Right lobe of liver (tissue), 6 donors: ENCODE data around the gene TAOK1. TPM values are rescaled to one million over a fixed set of nuclear protein-coding genes. Genes with fewer than 3 reads are reported as not detected.
A peak's percentile ranks its signal among the peaks of the same experiment; 100 is the strongest.

Experiments
- ATAC-seq, 4 donors: fragments of 200-7000 bp; cut with Tn5 transposase; one replicate each; pipeline ENCODE4 v1.9.1; 2020; ENCODE audit warnings: mild to moderate bottlenecking in 4 of 4, moderate library complexity in 4 of 4
- DNase-seq, 3 donors: peaks; one replicate each; pipeline ENCODE4 v3.0.0-alpha.2; 2020
- H3K27ac ChIP-seq, 3 donors: fragments of 200-600 bp; one replicate each; pipeline ENCODE4 v1.8.0; 2022
- H3K27me3 ChIP-seq, 2 donors: fragments of 200-600 bp; one replicate each; pipeline ENCODE4 v1.8.0; 2022
- H3K36me3 ChIP-seq, 4 donors: fragments of 200-600 bp; sonication (generic) in 1 of 4; one replicate each; pipeline versions ENCODE4 v1.5.1 to v1.8.0; 2017 to 2022; ENCODE audit warnings: control low read depth in 1 of 4
- H3K4me1 ChIP-seq, 4 donors: fragments of 200-600 bp; sonication (generic) in 1 of 4; one replicate each; pipeline versions ENCODE4 v1.5.1 to v1.8.0; 2017 to 2022; ENCODE audit warnings: control low read depth in 1 of 4
- H3K4me3 ChIP-seq, 3 donors: fragments of 200-600 bp; one replicate each; pipeline ENCODE4 v1.8.0; 2022
- H3K9me3 ChIP-seq, 4 donors: fragments of 200-600 bp; sonication (generic) in 1 of 4; one replicate each; pipeline versions ENCODE4 v1.5.1 to v1.8.0; 2017 to 2022; ENCODE audit warnings: control low read depth in 1 of 4
- CTCF ChIP-seq, 4 donors: fragments of 200-600 bp in 3 of 4; fragments of 450-650 bp in 1 of 4; IDR thresholded peaks; one replicate each; pipeline versions ENCODE4 v1.5.1 to v1.8.0; 2016 to 2022; ENCODE audit warnings: antibody characterized with exemption in 4 of 4, mild to moderate bottlenecking in 2 of 4
- POLR2A ChIP-seq: fragments of 450-650 bp; IDR thresholded peaks from one replicate; pipeline ENCODE4 v1.6.1; 2017; ENCODE audit warnings: antibody characterized with exemption, mild to moderate bottlenecking
- WGBS: methylation state at CpG from one replicate; pipeline ENCODE4 v1.1.6; 2018; ENCODE audit warnings: low coverage, low lambda C conversion rate; ENCODE audit not compliant: insufficient coverage; ENCODE audit errors: missing lambda C conversion rate; 5-methylcytosine and 5-hydroxymethylcytosine counted together
- intact Hi-C, 2 donors: fragments of 100-400 bp; cut with DNase I; formaldehyde crosslinking; loops; one replicate each; pipeline versions ENCODE4 v1.11.2 to v1.14.1; 2022
- total RNA-seq, 6 experiments: library from RNA; depleted of rRNA in 2 of 6; stranded (reverse); fragments of >200 nt in 2 of 6; fragmentation: NEBNext Ultra II Directional in 3 of 6; extraction: Animal tissue kit (Norgen Biotek cat#: 25700) in 3 of 6; gene quantifications; one replicate each; pipeline versions ENCODE4 v1.1.0 to v1.2.4, GENCODE V29; 2016 to 2023
- donor health status: DM: no; HTN: yes; CAD: no.
- donor health status: DM: no; HTN: no; CAD: no.
- donor health status: DM: no; HTN: no; CAD: no.
- donor health status: DM: no; HTN: yes; CAD: no.
- donor health status: DM: no; HTN: yes; CAD: no.

The TAOK1 gene
- total RNA-seq, 6 experiments from 2014 or later, result 17.1 to 37.1 (median 21.1) TPM

GRCh38 chr17:29571486-29571882, 181.3 kb downstream of the TAOK1 start:
- no peak for DNase-seq

GRCh38 chr17:29571883-29572681, 181.9 kb downstream of the TAOK1 start:
- H3K9me3 ChIP-seq, result no peaks in the 10 kb centered on the region
- TF ChIP-seq CTCF (IDR thresholded peaks at IDR 0.05), result no peak
- TF ChIP-seq POLR2A, result no peak
- peaks cover 0 to 13% (median 0%) of the 10 kb centered on the region in 4 donors for H3K36me3 ChIP-seq
- H3K4me1 ChIP-seq, result peaks cover 0 to 36% (median 15%) of the 10 kb centered on the region in 4 donors
- peak overlapping the region in 2 of 3 donors; percentile 39 to 40 for H3K27ac ChIP-seq
- H3K27me3 ChIP-seq, result no peaks in the 10 kb centered on the region
- intact Hi-C loops, result no loop called here
- WGBS, result 76% methylated on average over 6 of the region's 30 CpGs
- peak overlapping the region in 2 of 3 donors; percentile 42 to 52 for H3K4me3 ChIP-seq
- ATAC-seq (peak; percentile 5 to 37 (median 29)), DNase-seq (peak; percentile 33 to 60 (median 51))

More at GRCh38 chr17:29571486-29571882, 181.3 kb downstream of the TAOK1 start:
- Histone ChIP-seq H3K27me3 (no peaks in the 10 kb centered on the region), H3K4me3 (no peak overlapping the region), H3K36me3 (peaks cover 0 to 10% (median 0%) of the 10 kb centered on the region in 4 donors), H3K27ac (no peak overlapping the region), H3K4me1 (peaks cover 0 to 36% (median 15%) of the 10 kb centered on the region in 4 donors), H3K9me3 (no peaks in the 10 kb centered on the region)
- intact Hi-C loops, result no loop called here
- no peak for TF ChIP-seq CTCF (IDR thresholded peaks at IDR 0.05)
- no peak for TF ChIP-seq POLR2A
- ATAC-seq, result no peak
- 95% methylated on average over 3 of the region's 6 CpGs for WGBS

GRCh38 chr17:29572691-29573557, 182.8 kb downstream of the TAOK1 start:
- Histone ChIP-seq H3K27ac (peak overlapping the region in 2 of 3 donors; percentile 39 to 40), H3K4me1 (peaks cover 0 to 36% (median 15%) of the 10 kb centered on the region in 4 donors), H3K27me3 (no peaks in the 10 kb centered on the region), H3K9me3 (no peaks in the 10 kb centered on the region), H3K4me3 (peak overlapping the region in 2 of 3 donors; percentile 42 to 52), H3K36me3 (peaks cover 0 to 13% (median 0%) of the 10 kb centered on the region in 4 donors)
- ATAC-seq, result peak; percentile 43 to 66 (median 59)
- peak; percentile 74 to 77 (median 75) for DNase-seq
- WGBS, result 14% methylated on average over 21 of the region's 62 CpGs
- intact Hi-C loops, result no loop called here
- no peak for TF ChIP-seq POLR2A
- TF ChIP-seq CTCF (IDR thresholded peaks at IDR 0.05), result peak; percentile 69 to 83 (median 75)

GRCh38 chr17:29573558-29573869, 183.4 kb downstream of the TAOK1 start:
- ATAC-seq, result no peak
- 60% methylated on average over 1 of the region's 6 CpGs for WGBS
- Histone ChIP-seq H3K4me1 (peaks cover 0 to 36% (median 15%) of the 10 kb centered on the region in 4 donors), H3K36me3 (peaks cover 0 to 13% (median 0%) of the 10 kb centered on the region in 4 donors), H3K27ac (peak overlapping the region in 2 of 3 donors; percentile 39 to 63), H3K27me3 (no peaks in the 10 kb centered on the region), H3K4me3 (no peak overlapping the region), H3K9me3 (no peaks in the 10 kb centered on the region)
- intact Hi-C loops, result no loop called here
- TF ChIP-seq POLR2A (no peak), CTCF (IDR thresholded peaks at IDR 0.05) (no peak)
- DNase-seq, result peak; percentile 23 to 52 (median 42)
